Measurements from ENCODE around the gene PIGW.

PIGW gene

DNA sequence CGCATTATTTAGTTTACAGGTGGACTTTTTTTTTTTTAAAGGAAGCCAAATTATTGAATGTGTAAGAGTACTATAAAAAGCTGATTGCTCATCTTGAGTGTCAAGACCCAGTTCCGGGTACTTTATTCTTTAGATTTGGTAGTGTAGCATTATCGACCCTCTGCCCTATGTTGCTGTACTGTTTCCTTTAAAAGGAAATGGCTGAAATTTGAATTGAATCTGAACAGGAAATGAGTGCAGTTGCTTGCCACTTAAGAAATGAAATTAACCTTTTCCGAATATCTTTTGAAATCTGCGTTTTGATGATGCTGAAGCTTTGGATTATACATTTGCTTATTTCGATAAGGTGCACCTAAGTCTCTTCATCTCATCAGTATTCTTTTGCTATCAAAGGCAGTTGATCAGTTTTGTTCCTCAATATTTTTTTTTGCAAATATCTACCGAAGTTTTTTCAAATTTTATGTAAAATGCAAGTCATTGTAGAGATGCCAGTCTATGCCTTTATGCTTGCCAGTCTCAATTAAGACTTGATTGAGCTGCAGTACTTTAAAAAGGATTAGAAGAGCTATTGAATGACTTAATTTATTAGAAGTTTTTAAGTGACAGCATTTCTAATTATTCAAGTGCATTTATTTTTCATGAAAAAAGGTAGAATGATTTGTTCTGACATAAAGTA, 11.8 kb downstream of the PIGW start:
- FAIRE-seq: no peak

DNA sequence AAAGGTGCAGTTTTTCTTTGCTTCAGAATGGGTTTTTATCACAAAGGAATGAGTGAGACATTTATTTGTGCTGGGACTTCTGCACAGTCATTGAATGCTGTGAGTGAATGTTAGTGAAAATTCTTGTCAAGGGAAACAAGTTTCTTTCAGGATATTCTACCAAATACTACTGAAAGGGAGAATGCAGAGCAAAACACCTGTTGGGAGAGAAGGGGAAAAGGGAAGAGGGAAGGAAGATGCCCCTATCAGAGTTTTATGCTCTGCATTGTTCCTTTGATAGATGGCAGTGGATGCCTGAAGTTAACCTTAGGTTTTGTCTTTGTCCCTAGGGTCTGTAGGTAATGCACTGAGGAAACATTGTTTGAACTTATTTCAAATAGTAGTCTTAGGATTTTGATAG, 13.0 kb downstream of the PIGW start:
- no peak for FAIRE-seq

DNA sequence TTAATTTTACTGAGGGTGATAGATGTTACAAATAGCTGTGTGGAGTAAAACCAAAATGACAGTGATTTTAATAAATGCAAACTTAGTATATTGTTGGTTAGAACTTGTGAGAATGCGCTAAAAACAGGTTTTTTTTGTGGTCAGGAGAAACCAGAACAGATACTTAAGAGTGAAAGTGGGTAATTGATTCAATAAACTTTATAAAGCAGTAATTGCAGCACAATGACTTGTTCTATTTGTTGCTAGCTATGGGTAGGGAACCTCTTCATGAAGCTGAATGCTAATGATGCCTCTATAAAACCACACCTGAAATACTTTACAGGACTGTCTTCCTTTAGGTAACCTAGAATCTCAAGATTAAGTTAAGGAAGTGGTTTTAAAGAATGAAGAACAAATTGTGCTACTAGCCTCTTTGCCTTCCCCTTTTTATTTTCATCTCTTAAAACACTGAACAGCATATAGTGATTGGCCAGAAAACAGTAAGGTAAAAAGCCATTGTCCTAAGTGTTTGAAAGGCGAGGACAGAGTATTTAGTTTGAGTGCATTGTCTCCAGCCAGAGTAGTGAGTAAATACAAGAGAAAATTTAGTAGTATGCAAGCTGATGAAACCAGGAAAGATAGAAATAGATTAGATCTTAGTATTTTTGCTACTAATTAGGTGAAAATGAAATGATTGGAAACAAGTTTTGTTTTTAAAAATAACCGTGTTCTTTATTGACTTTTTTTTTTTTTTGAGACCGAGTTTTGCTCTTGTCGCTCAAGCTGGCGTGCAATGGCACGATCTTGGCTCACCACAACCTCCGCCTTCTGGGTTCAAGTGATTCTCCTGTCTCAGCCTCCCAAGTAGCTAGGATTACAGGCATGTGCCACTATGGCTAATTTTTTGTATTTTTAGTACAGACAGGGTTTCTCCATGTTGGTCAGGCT, 16.0 kb downstream of the PIGW start:
- no peak for FAIRE-seq

DNA sequence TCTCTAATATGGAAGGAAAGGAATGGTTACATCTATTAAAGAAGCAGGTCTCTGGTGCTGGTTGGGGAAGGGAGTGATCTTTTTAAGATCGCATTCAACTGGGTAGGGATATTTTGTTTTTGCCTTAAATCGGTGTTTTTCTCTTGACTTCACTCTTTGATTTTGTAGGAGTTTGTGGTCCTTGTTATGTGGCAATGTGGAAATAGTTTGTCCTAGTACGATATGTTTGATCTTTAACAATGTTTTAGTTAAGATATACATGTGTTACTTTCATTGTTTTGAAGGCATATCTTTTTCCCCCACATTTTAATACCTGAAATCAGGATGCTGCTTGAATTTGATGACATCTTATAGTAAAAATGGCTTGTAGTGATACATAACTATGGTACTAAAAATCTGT, 18.7 kb downstream of the PIGW start:
- no peak for FAIRE-seq

DNA sequence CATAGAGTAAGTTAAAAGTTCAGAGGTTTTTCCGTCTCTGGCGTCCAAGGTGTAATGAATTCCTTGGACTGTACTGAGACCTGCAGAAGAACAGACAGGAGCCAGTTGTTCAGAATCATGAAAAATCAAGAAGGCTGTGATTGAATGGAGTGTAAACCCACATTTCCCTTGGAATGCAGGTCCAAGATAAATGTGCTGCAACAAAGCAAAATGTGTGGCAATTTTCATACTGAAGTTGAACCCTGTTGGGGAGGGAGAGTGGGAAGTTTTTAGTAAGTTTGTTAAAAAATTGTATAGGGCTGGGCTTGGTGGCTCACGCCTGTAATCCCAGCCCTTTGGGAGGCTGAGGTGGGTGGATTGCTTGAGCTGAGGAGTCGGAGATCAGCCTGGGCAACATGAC, 31.3 kb downstream of the PIGW start:
- FAIRE-seq: no peak

DNA sequence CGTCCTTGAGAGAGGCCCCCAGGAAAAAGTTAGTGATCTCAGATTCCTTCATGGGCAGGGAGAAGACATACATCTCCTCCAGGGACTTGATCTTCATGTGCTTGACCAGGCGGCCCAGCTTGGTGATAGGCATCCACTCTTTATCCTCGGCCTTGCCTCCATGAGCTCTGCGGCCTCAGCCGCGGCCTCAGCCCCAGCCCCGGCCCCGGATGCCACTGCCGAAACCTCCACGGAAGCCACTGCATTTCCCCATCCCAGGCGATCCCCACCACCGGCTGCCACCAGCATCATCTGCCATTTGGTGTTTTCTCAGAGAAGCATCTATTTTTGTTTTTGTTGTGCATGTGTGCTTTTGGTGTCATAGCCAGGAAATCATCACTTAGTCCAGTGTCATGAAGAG, 40.2 kb downstream of the PIGW start:
- no peak for FAIRE-seq

DNA sequence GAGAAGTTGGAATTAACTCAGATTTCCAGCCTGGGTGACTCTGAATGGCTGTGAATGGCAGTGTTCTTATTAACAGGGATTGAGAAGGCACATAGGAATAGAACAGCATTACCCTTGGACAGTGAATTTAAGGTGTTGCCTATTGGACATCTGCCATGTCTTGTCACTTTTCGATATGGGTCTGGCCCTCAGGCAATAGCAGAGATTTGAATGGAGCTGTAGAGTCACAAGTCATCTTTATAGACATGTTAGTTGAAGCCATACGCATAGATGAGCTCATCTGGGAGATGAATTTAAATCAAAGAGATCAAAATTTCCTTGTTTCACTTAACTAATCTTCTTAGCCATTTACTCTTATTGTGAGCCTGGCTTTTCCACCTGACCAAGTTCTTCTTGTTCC, 42.0 kb downstream of the PIGW start:
- no peak for FAIRE-seq

DNA sequence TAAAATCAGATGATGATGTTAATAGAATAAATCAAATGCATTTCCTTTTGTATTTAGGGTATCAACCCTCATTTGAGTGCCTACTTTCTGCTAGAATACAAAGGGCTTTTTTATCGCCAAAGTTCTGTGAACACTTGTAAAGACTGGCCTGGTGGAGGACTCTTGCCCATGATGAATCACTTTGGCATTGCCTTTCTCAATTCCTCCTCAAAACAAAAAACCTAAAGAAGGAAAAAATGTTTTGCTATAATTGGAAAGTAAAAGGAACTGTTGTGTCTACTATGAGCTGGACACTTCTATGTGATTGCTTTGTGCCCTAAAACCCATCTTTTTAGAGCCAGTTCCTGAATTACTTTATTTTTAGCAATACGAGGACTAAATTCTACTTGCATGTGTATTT, 43.9 kb downstream of the PIGW start:
- FAIRE-seq: no peak

DNA sequence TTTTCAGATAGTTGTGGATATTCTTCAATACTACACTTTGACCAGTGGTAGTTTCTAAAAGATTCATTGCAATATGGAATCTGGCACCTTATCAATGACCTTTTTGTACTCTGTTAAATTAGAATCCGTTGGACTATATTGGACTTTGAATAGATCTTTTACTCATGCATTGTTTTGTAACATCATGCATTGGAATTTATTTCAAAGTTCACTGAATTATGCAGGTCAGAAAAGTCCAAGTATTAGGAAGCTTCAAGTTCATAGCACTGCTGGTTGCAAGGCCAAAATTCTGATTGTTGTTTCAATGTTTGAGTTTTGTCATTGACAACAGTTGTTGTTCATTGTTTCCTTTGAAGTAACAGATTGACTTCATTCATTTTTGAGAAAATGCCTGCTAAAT, 49.0 kb downstream of the PIGW start:
- FAIRE-seq: no peak

DNA sequence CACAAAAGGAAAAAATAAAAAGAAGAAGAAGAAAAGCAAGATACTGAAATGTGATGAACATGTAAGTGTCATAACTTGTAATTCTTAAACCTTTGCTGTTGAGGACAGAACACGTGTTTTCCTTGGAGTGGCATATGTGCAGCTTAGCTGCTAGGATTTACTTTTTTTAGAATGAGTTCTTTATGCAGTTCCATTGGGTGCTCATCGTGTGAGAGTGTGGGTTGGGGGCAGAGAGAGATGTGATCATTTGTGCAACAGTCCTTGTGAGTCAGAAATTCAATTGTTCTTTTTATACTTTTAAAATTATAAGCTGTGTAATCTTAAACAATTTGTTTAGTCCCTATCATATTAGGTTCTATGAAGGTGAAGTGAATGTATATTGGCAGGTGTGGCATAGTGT, 51.4 kb downstream of the PIGW start:
- FAIRE-seq: no peak

Data from colon (tissue), 2 donors.